Measurements from ENCODE around the gene GARRE1.
"Not testable (repeated sequence)": the region's sequence is repeated elsewhere in the genome, so short reads cannot be mapped to it uniquely, and the experiment has no call there.

GARRE1 gene

GRCh38 chr19:34254046-34254697 lies at the start of gene GARRE1:
TSS of gene GARRE1 (plus strand) at chr19:34254554. CDS start at chr19:34300474, 45,920 bp downstream.
- WGBS (ENCODE audit: insufficient coverage, insufficient read length), result no CpG with 5 or more reads among the region's 56 CpGs
- Histone ChIP-seq H3K27ac (ENCODE audit: low read length) (no peak within 1 kb of the TSS), H3K27me3 (ENCODE audit: control insufficient read depth, insufficient read depth, low read length) (no peaks in the 10 kb centered on the region), H3K4me1 (ENCODE audit: control insufficient read depth, insufficient read depth, low read length) (no peaks in the 10 kb centered on the region), H3K9me3 (ENCODE audit: control insufficient read depth, insufficient read depth, low read length) (no peaks in the 10 kb centered on the region), H3K4me3 (ENCODE audit: low read length) (peak within 1 kb of the TSS; percentile 90), H3K36me3 (ENCODE audit: control insufficient read depth, insufficient read depth, low read length) (no peaks in the 10 kb centered on the region)
- DNase-seq (ENCODE audit: low read depth, low spot score), result peak; percentile 41

- not testable (repeated sequence) for H3K36me3 ChIP-seq (ENCODE audit: control insufficient read depth, insufficient read depth, low read length); H3K4me3 ChIP-seq (ENCODE audit: low read length); H3K27ac ChIP-seq (ENCODE audit: low read length); H3K9me3 ChIP-seq (ENCODE audit: control insufficient read depth, insufficient read depth, low read length); H3K4me1 ChIP-seq (ENCODE audit: control insufficient read depth, insufficient read depth, low read length); DNase-seq (ENCODE audit: low read depth, low spot score); H3K27me3 ChIP-seq (ENCODE audit: control insufficient read depth, insufficient read depth, low read length)
- WGBS (ENCODE audit: insufficient coverage, insufficient read length), result no CpG with 5 or more reads among the region's 7 CpGs
Observed at GRCh38 chr19:34205324-34205723, 49.0 kb upstream of the GARRE1 start.

- Histone ChIP-seq H3K4me1 (ENCODE audit: control insufficient read depth, insufficient read depth, low read length) (no peaks in the 10 kb centered on the region), H3K27me3 (ENCODE audit: control insufficient read depth, insufficient read depth, low read length) (no peaks in the 10 kb centered on the region), H3K4me3 (ENCODE audit: low read length) (no peak overlapping the region), H3K36me3 (ENCODE audit: control insufficient read depth, insufficient read depth, low read length) (peaks cover 9% of the 10 kb centered on the region; the same call in 1 of the 2 replicates), H3K27ac (ENCODE audit: low read length) (no peak overlapping the region), H3K9me3 (ENCODE audit: control insufficient read depth, insufficient read depth, low read length) (no peaks in the 10 kb centered on the region)
- no peak for DNase-seq (ENCODE audit: low read depth, low spot score)
- no CpG with 5 or more reads among the region's 1 CpG for WGBS (ENCODE audit: insufficient coverage, insufficient read length)
Observed at GRCh38 chr19:34208291-34208884, 46.0 kb upstream of the GARRE1 start.

GRCh38 chr19:34209726-34210125 lies 44.6 kb upstream of the GARRE1 start:
- no CpG with 5 or more reads among the region's 4 CpGs for WGBS (ENCODE audit: insufficient coverage, insufficient read length)
- Histone ChIP-seq H3K36me3 (ENCODE audit: control insufficient read depth, insufficient read depth, low read length) (peaks cover 9% of the 10 kb centered on the region; the same call in 1 of the 2 replicates), H3K9me3 (ENCODE audit: control insufficient read depth, insufficient read depth, low read length) (no peaks in the 10 kb centered on the region), H3K4me1 (ENCODE audit: control insufficient read depth, insufficient read depth, low read length) (no peaks in the 10 kb centered on the region), H3K4me3 (ENCODE audit: low read length) (no peak overlapping the region), H3K27ac (ENCODE audit: low read length) (no peak overlapping the region), H3K27me3 (ENCODE audit: control insufficient read depth, insufficient read depth, low read length) (no peaks in the 10 kb centered on the region)
- no peak for DNase-seq (ENCODE audit: low read depth, low spot score)

GRCh38 chr19:34213283-34213682 lies 41.1 kb upstream of the GARRE1 start:
- no peak overlapping the region for H3K4me3 ChIP-seq (ENCODE audit: low read length)
- H3K27ac ChIP-seq (ENCODE audit: low read length), result no peak overlapping the region
- H3K4me1 ChIP-seq (ENCODE audit: control insufficient read depth, insufficient read depth, low read length), result no peaks in the 10 kb centered on the region
- 100% methylated on average over 1 of the region's 2 CpGs for WGBS (ENCODE audit: insufficient coverage, insufficient read length)
- H3K36me3 ChIP-seq (ENCODE audit: control insufficient read depth, insufficient read depth, low read length), result peaks cover 8% of the 10 kb centered on the region; the same call in 1 of the 2 replicates
- DNase-seq (ENCODE audit: low read depth, low spot score), result no peak
- H3K9me3 ChIP-seq (ENCODE audit: control insufficient read depth, insufficient read depth, low read length), result no peaks in the 10 kb centered on the region
- no peaks in the 10 kb centered on the region for H3K27me3 ChIP-seq (ENCODE audit: control insufficient read depth, insufficient read depth, low read length)

- WGBS (ENCODE audit: insufficient coverage, insufficient read length), result no CpG with 5 or more reads among the region's 4 CpGs
- no peak for DNase-seq (ENCODE audit: low read depth, low spot score)
- H3K4me1 ChIP-seq (ENCODE audit: control insufficient read depth, insufficient read depth, low read length), result no peaks in the 10 kb centered on the region
- no peak overlapping the region for H3K27ac ChIP-seq (ENCODE audit: low read length)
- no peak overlapping the region for H3K4me3 ChIP-seq (ENCODE audit: low read length)
- H3K27me3 ChIP-seq (ENCODE audit: control insufficient read depth, insufficient read depth, low read length), result no peaks in the 10 kb centered on the region
- H3K9me3 ChIP-seq (ENCODE audit: control insufficient read depth, insufficient read depth, low read length), result no peaks in the 10 kb centered on the region
- H3K36me3 ChIP-seq (ENCODE audit: control insufficient read depth, insufficient read depth, low read length), result peaks cover 8% of the 10 kb centered on the region; the same call in 1 of the 2 replicates
Observed at GRCh38 chr19:34214040-34214439, 40.3 kb upstream of the GARRE1 start.

GRCh38 chr19:34215006-34215665 lies 39.2 kb upstream of the GARRE1 start:
- no peak overlapping the region for H3K27ac ChIP-seq (ENCODE audit: low read length)
- H3K9me3 ChIP-seq (ENCODE audit: control insufficient read depth, insufficient read depth, low read length), result no peaks in the 10 kb centered on the region
- no peak for DNase-seq (ENCODE audit: low read depth, low spot score)
- H3K4me1 ChIP-seq (ENCODE audit: control insufficient read depth, insufficient read depth, low read length), result no peaks in the 10 kb centered on the region
- H3K27me3 ChIP-seq (ENCODE audit: control insufficient read depth, insufficient read depth, low read length), result no peaks in the 10 kb centered on the region
- peaks cover 5% of the 10 kb centered on the region; the same call in 1 of the 2 replicates for H3K36me3 ChIP-seq (ENCODE audit: control insufficient read depth, insufficient read depth, low read length)
- no peak overlapping the region for H3K4me3 ChIP-seq (ENCODE audit: low read length)
- WGBS (ENCODE audit: insufficient coverage, insufficient read length), result no CpG with 5 or more reads among the region's 3 CpGs

GRCh38 chr19:34215666-34216038 lies 38.7 kb upstream of the GARRE1 start:
- H3K4me1 ChIP-seq (ENCODE audit: control insufficient read depth, insufficient read depth, low read length), result no peaks in the 10 kb centered on the region
- no peaks in the 10 kb centered on the region for H3K27me3 ChIP-seq (ENCODE audit: control insufficient read depth, insufficient read depth, low read length)
- DNase-seq (ENCODE audit: low read depth, low spot score), result no peak
- no peak overlapping the region for H3K4me3 ChIP-seq (ENCODE audit: low read length)
- WGBS (ENCODE audit: insufficient coverage, insufficient read length), result no CpG with 5 or more reads among the region's 3 CpGs
- no peaks in the 10 kb centered on the region for H3K9me3 ChIP-seq (ENCODE audit: control insufficient read depth, insufficient read depth, low read length)
- no peak overlapping the region for H3K27ac ChIP-seq (ENCODE audit: low read length)
- peaks cover 5% of the 10 kb centered on the region; the same call in 1 of the 2 replicates for H3K36me3 ChIP-seq (ENCODE audit: control insufficient read depth, insufficient read depth, low read length)

- no CpG with 5 or more reads among the region's 14 CpGs for WGBS (ENCODE audit: insufficient coverage, insufficient read length)
- H3K27me3 ChIP-seq (ENCODE audit: control insufficient read depth, insufficient read depth, low read length); DNase-seq (ENCODE audit: low read depth, low spot score); H3K27ac ChIP-seq (ENCODE audit: low read length); H3K4me3 ChIP-seq (ENCODE audit: low read length); H3K4me1 ChIP-seq (ENCODE audit: control insufficient read depth, insufficient read depth, low read length); H3K9me3 ChIP-seq (ENCODE audit: control insufficient read depth, insufficient read depth, low read length); H3K36me3 ChIP-seq (ENCODE audit: control insufficient read depth, insufficient read depth, low read length): not testable (repeated sequence)
Observed at GRCh38 chr19:34216745-34217219, 37.6 kb upstream of the GARRE1 start.

- no peak for DNase-seq (ENCODE audit: low read depth, low spot score)
- Histone ChIP-seq H3K27ac (ENCODE audit: low read length) (no peak overlapping the region), H3K9me3 (ENCODE audit: control insufficient read depth, insufficient read depth, low read length) (no peaks in the 10 kb centered on the region), H3K36me3 (ENCODE audit: control insufficient read depth, insufficient read depth, low read length) (peaks cover 7% of the 10 kb centered on the region; the same call in 1 of the 2 replicates), H3K4me1 (ENCODE audit: control insufficient read depth, insufficient read depth, low read length) (no peaks in the 10 kb centered on the region), H3K4me3 (ENCODE audit: low read length) (no peak overlapping the region), H3K27me3 (ENCODE audit: control insufficient read depth, insufficient read depth, low read length) (no peaks in the 10 kb centered on the region)
- WGBS (ENCODE audit: insufficient coverage, insufficient read length), result no CpG with 5 or more reads among the region's 18 CpGs
Observed at GRCh38 chr19:34217952-34218817, 36.2 kb upstream of the GARRE1 start.
